NCI-H1694 (cell line): ENCODE results near the gene DAP.

Experiments
- DNase-seq: peaks from one replicate; lab custom pipeline; 2025; lab: John Stamatoyannopoulos, UW

Gene DAP

GRCh38 chr5:10760096-10760920 is 726 bp downstream of the DAP start:
- DNase-seq: peak; percentile 58

DNA sequence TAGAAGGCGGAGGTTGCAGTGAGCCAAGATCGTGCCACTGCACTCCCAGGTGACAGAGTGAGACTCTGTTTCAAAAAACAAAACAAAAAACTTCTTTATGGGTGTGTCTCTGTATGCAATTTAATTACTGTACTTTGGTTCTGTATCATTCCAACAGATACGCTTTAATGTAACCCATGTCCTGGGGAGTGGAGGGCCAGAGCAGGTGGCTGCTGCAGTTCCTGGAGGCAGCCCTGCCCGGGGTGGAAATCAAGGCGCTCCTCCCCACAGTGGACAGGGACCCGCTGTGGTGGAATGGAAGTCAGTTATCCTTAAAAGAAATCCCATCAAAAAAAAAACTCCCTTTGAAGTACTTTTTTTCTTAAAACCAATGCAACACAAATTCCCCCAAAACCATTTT is 1.9 kb downstream of the DAP start:
- DNase-seq: no peak

GRCh38 chr5:10757922-10758555 is 3.0 kb downstream of the DAP start:
- no peak for DNase-seq

- DNase-seq: no peak
Measured at GRCh38 chr5:10757043-10757442, 4.0 kb downstream of the DAP start.

- no peak for DNase-seq
Measured at GRCh38 chr5:10756549-10756948, 4.5 kb downstream of the DAP start.

DNA sequence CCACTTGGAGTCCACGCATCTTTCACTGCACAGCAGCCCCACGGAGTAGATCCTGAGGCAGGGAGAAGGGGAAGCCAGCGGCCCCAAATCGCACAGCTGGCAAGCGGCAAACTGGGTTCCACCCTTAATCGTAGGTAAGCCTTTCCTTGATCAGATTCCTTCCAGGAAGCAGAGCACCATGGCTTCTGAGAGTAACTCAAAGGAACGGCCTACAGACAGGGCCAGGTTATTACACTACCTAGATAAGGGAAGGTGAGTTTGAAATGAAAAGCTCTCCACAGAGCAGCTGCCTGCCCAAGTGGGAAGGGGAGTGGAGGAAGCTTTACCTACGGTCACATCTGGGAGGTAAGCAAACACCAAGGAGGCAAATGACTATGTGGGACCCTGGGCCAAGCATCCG is 7.9 kb downstream of the DAP start:
- DNase-seq: no peak

GRCh38 chr5:10752451-10752850 is 8.6 kb downstream of the DAP start:
- DNase-seq: no peak

DNA sequence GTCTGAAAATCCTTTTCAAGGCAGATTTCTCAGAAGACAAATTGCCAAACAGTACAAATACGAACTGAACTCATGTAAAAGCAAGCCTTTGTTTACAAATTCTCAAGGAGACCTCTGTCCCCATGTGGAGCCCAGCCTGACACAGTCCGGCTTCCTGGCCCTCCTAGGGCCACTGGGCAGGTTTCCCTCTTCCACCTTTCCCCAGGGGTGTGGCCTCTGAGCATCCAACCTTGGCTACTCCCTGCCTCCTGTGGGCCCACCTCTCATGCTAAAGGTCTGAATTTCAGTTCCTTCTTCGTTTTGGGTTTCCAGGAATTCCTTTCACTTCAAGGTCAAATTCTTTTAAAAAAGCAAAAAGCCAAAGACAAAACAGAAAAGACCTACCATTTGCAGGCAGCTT is 10.1 kb downstream of the DAP start:
- DNase-seq: no peak

- no peak for DNase-seq
Measured at GRCh38 chr5:10747678-10748622, 13.1 kb downstream of the DAP start.

- DNase-seq: no peak
Measured at GRCh38 chr5:10746711-10747110, 14.3 kb downstream of the DAP start.

DNA sequence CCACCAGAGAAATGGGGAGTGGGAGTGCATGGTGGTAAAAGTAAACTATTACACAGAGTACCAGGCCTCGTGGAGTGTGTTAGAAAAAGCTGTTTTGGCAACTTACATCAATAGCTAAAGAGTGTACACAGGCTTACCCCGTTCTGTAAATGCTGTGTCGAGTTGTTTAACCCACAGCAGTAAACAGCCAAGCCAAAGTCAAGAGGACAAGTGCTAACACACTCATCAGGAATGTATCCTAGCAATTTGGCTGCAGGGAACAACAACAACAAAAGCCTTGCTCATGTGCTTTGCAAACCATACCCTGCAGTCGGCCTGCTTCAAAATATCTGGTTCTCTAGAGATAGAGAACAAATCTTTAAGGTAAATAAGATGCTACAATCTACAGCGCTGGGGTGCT is 15.9 kb downstream of the DAP start:
- DNase-seq: no peak

DNA sequence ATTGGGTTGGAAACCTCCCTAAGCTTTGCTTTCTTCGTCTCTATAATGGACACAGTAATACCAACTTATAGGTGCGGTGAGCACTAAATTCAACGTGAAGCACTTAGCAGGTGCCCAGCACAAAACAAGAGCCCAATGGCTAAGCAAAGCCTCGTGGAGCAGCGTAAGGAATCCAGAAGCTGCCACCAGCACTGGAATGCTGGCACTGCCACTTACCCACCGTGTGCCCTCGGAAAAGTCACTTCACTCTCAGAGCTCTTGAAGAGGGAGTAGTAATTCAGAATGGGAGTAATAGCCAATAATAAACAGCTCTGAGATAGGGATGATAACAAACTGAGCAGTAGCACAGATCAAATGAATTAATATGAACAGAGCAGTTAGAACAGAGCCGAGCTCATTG is 16.4 kb downstream of the DAP start:
- DNase-seq: no peak

- DNase-seq: no peak
Measured at GRCh38 chr5:10743951-10744350, 17.1 kb downstream of the DAP start.

DNA sequence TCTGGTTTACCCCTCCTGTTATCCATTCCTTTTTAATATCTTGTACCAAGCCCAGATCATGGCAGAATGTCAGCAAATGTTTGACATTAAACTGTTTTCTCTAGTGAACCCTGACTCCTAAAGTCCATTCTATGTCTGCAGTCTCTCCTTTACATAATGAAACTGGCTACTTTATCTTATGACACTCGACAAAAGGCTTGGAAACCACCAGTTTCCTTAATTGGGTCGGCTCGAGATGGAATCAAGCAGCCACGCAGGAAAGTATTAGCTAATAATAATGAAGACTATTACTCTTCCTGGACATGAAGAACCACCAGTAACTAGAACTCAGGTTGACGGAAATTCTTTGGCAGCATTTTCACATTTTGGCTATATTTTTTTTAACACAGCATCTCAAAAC is 17.5 kb downstream of the DAP start:
- DNase-seq: no peak

GRCh38 chr5:10741661-10742060 is 19.4 kb downstream of the DAP start:
- no peak for DNase-seq

DNA sequence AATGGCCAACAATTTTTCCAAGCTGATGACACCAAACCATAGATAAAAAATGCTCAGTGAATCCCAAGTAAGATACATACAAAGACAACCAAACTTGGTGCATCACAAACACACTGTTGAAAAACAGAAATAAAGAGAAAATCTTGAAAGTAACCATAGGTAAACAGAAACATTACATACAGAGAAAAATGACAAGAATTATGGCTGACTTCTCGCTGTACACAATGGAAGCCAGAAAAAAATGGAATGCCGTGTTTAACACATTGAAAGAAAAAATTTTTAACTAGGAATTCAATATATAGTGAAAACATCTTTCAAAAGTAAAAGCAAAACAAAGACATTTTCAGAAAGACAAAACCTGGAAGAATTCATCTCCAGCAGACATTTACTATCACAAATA is 20.6 kb downstream of the DAP start:
- no peak for DNase-seq

DNA sequence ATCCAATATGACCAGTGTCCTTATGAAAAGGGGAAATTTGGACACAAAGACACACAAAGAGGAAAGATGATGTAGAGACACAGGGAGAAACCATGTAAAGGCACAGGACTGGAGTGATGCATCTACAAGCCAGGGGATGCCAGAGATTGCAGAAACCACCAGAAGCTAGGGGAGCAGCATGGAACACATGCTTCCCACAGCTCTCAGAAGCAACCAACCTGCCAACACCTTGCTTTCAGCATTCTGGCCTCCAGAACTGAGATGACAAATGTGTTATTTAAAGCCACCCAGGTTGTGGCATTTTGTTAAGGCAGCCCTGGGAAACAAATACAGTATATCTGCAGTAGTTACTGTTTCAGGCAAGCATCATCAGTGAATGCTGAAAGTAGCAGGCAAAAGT is 23.2 kb downstream of the DAP start:
- no peak for DNase-seq

DNA sequence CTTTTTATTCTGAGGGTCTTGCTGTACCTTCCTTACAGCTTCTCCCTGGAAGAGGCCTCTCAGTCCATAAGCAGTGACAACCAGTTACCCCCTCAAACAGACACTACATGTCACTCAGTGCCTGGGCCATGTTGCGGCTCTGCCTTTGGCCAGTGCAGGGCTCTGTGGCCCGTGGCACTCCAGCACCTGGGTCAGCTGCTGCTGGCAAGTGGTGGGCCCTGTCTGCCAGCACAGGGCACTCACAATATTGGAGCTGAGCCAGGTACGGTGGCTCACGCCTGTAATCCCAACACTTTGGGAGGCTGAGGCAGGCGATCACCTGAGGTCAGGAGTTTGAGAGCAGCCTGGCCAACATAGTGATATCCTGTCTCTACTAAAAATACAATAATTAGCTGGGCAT is 24.2 kb downstream of the DAP start:
- DNase-seq: no peak

- peak; percentile 83 for DNase-seq
Measured at GRCh38 chr5:10736354-10736753, 24.7 kb downstream of the DAP start.

DNA sequence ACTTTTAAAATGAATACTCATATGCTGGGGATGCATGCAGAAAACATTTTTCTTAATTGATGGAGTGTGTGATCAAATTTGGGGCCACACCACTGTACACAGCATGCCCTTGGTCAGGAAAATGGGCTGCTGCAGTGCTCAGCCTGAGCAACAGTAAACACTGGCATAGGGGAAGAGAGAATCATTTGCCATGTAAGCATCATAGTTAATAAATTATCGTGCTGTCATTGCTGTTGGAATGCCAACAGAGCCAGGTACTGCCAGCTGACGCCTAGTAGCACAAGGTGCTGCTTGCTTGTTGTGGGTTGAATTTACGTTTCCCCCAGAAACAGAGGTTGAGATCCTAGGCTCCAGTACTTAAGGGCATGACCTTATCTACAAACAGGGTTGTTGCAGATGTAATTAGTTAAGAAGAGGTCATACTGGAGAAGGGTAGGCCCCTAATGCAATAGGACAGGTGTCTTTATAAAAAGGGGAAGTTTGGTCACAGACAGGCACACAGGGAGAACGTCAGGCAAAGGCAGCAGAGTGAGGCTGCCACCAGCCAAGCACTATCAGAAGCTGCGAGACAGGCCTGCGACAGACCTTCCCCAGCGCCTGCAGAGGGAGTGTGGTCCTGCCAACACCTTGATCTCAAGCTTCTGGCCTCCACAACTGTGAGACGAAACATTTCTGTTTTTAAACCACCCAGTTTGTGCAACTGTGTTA is 25.3 kb downstream of the DAP start:
- peak; percentile 78 for DNase-seq

GRCh38 chr5:10734832-10735523 is 26.1 kb downstream of the DAP start:
- DNase-seq: no peak
